Panc1 (cell line): ENCODE data around the gene CCDC32.

Source experiments
- TF ChIP-seq, protein P1 (sequence below): fragments of 450-650 bp; IDR thresholded peaks from 2 replicates; pipeline ENCODE4 v1.5.1; 2017; ENCODE audit warnings: mild to moderate bottlenecking
- TF ChIP-seq, protein P2 (sequence below), 2 experiments: IDR thresholded peaks; 2 replicates each; pipeline ENCODE4 v1.6.1; 2011 to 2012; ENCODE audit warnings: low read depth in 2 of 2, control low read depth in 1 of 2, low read length in 1 of 2, mild to moderate bottlenecking in 1 of 2, moderate library complexity in 1 of 2; ENCODE audit not compliant: insufficient read depth in 1 of 2

- TF ChIP-seq, protein P1, sequence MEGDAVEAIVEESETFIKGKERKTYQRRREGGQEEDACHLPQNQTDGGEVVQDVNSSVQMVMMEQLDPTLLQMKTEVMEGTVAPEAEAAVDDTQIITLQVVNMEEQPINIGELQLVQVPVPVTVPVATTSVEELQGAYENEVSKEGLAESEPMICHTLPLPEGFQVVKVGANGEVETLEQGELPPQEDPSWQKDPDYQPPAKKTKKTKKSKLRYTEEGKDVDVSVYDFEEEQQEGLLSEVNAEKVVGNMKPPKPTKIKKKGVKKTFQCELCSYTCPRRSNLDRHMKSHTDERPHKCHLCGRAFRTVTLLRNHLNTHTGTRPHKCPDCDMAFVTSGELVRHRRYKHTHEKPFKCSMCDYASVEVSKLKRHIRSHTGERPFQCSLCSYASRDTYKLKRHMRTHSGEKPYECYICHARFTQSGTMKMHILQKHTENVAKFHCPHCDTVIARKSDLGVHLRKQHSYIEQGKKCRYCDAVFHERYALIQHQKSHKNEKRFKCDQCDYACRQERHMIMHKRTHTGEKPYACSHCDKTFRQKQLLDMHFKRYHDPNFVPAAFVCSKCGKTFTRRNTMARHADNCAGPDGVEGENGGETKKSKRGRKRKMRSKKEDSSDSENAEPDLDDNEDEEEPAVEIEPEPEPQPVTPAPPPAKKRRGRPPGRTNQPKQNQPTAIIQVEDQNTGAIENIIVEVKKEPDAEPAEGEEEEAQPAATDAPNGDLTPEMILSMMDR = no peak
- TF ChIP-seq, protein P2, sequence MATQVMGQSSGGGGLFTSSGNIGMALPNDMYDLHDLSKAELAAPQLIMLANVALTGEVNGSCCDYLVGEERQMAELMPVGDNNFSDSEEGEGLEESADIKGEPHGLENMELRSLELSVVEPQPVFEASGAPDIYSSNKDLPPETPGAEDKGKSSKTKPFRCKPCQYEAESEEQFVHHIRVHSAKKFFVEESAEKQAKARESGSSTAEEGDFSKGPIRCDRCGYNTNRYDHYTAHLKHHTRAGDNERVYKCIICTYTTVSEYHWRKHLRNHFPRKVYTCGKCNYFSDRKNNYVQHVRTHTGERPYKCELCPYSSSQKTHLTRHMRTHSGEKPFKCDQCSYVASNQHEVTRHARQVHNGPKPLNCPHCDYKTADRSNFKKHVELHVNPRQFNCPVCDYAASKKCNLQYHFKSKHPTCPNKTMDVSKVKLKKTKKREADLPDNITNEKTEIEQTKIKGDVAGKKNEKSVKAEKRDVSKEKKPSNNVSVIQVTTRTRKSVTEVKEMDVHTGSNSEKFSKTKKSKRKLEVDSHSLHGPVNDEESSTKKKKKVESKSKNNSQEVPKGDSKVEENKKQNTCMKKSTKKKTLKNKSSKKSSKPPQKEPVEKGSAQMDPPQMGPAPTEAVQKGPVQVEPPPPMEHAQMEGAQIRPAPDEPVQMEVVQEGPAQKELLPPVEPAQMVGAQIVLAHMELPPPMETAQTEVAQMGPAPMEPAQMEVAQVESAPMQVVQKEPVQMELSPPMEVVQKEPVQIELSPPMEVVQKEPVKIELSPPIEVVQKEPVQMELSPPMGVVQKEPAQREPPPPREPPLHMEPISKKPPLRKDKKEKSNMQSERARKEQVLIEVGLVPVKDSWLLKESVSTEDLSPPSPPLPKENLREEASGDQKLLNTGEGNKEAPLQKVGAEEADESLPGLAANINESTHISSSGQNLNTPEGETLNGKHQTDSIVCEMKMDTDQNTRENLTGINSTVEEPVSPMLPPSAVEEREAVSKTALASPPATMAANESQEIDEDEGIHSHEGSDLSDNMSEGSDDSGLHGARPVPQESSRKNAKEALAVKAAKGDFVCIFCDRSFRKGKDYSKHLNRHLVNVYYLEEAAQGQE (IDR thresholded peaks at IDR 0.05; ENCODE audit: insufficient read depth in 1 of 2, low read depth in 2 of 2, low read length in 1 of 2) = no peak
Measured at GRCh38 chr15:40534371-40534770, 30.5 kb downstream of the CCDC32 start.
